DMS114 treated with DMSO at 0.1 percent for 48 hours (cell line): ENCODE measurements around the gene PUS7L.
"Not testable (repeated sequence)": the region's sequence is repeated elsewhere in the genome, so short reads cannot be mapped to it uniquely, and the experiment has no call there.

ENCODE experiments used
- DNase-seq: peaks from one replicate; lab custom pipeline; 2025; ENCODE audit not compliant: unreplicated experiment; lab: John Stamatoyannopoulos, UW

The PUS7L gene

GRCh38 chr12:43750814-43751213 is 7.8 kb downstream of the PUS7L start:
- DNase-seq = no peak

- DNase-seq = no peak
Measured at GRCh38 chr12:43749016-43749415, 9.6 kb downstream of the PUS7L start.

GRCh38 chr12:43744826-43745225 is 13.8 kb downstream of the PUS7L start:
- no peak for DNase-seq

GRCh38 chr12:43742106-43742505 is 16.5 kb downstream of the PUS7L start:
- no peak for DNase-seq

- DNase-seq = no peak
Measured at GRCh38 chr12:43740511-43741100, 18.0 kb downstream of the PUS7L start.

GRCh38 chr12:43737646-43738045 is 20.9 kb downstream of the PUS7L start:
- no peak for DNase-seq

GRCh38 chr12:43736927-43737440 is 21.6 kb downstream of the PUS7L start:
- DNase-seq = no peak

GRCh38 chr12:43733687-43734086 is 24.9 kb downstream of the PUS7L start:
- DNase-seq = no peak

- DNase-seq = no peak
Measured at GRCh38 chr12:43730283-43730682, 28.3 kb downstream of the PUS7L start.

GRCh38 chr12:43728698-43729097 is 29.9 kb downstream of the PUS7L start:
- no peak for DNase-seq

- no peak for DNase-seq
Measured at GRCh38 chr12:43728117-43728516, 30.5 kb downstream of the PUS7L start.

GRCh38 chr12:43723134-43723533 is 35.5 kb downstream of the PUS7L start:
- no peak for DNase-seq

- no peak for DNase-seq
Measured at GRCh38 chr12:43722621-43723020, 36.0 kb downstream of the PUS7L start.

GRCh38 chr12:43711348-43711747 is 47.2 kb downstream of the PUS7L start:
- no peak for DNase-seq

GRCh38 chr12:43703772-43704171 is 54.8 kb downstream of the PUS7L start:
- not testable (repeated sequence) for DNase-seq

- DNase-seq = not testable (repeated sequence)
Measured at GRCh38 chr12:43701194-43701593, 57.4 kb downstream of the PUS7L start.

- no peak for DNase-seq
Measured at GRCh38 chr12:43696154-43696553, 62.4 kb downstream of the PUS7L start.

- no peak for DNase-seq
Measured at GRCh38 chr12:43694879-43695278, 63.7 kb downstream of the PUS7L start.

GRCh38 chr12:43692064-43692463 is 66.5 kb downstream of the PUS7L start:
- DNase-seq = no peak

- DNase-seq = not testable (repeated sequence)
Measured at GRCh38 chr12:43685491-43685890, 73.1 kb downstream of the PUS7L start.

- DNase-seq = no peak
Measured at GRCh38 chr12:43676183-43676813, 82.3 kb downstream of the PUS7L start.

GRCh38 chr12:43675048-43675904 is 83.3 kb downstream of the PUS7L start:
- DNase-seq = no peak
